HepG2 (cell line): Measurements from ENCODE around the gene CSF1R. TPM values are rescaled to one million over a fixed set of nuclear protein-coding genes. Genes with fewer than 3 reads are reported as not detected.

Experiments
- ATAC-seq: fragments of 200-7000 bp; cut with Tn5 transposase; 3 replicates; pipeline ENCODE4 v1.9.1; 2020; ENCODE audit warnings: mild to moderate bottlenecking, moderate library complexity
- BruUV-seq: library from RNA; stranded (reverse); fragments of 400-500 nt; replicated peaks from 2 replicates; lab custom pipeline; 2021; lab: Mats Ljungman, UMichigan
- CTCF ChIA-PET: fragments of 300-600 bp; formaldehyde crosslinking; extraction: SDS; loops from one replicate; lab custom pipeline; 2021; ENCODE audit warnings: low total read pairs, inconsistent platforms, low intra/inter-chr PET ratio; lab: Yijun Ruan, JAX
- POLR2A ChIA-PET: fragments of 350-600 bp; sonication (Branson Sonifier 250); formaldehyde crosslinking; loops from one replicate; lab custom pipeline; 2020; ENCODE audit warnings: antibody characterized with exemption, inconsistent platforms; lab: Yijun Ruan, JAX
- DNase-seq: peaks from one replicate; pipeline ENCODE4 v3.0.0-alpha.2; 2015; ENCODE audit warnings: low spot score
- FAIRE-seq: peaks from 3 replicates; lab custom pipeline; 2011; peaks lifted over from hg19 to GRCh38; lab: Jason Lieb, UNC
- H2AFZ ChIP-seq: one replicate; pipeline ENCODE4 v1.6.1; 2011; ENCODE audit warnings: low read length, inconsistent platforms
- H3K27ac ChIP-seq: fragments of 300-600 bp; 3 replicates; pipeline ENCODE4 v1.8.0; 2011; ENCODE audit warnings: mixed run types, mild to moderate bottlenecking, mixed read lengths, low read length, inconsistent platforms; ENCODE audit not compliant: insufficient read depth; ENCODE audit errors: extremely low read length
- H3K27me3 ChIP-seq, 2 experiments: fragments of 200-600 bp in 1 of 2; 2 replicates in 1 of 2; 3 replicates in 1 of 2; pipeline versions ENCODE4 v1.6.0 to v1.8.0; 2011; ENCODE audit warnings: low read length in 2 of 2, mild to moderate bottlenecking in 2 of 2, moderate library complexity in 2 of 2, inconsistent platforms in 1 of 2; ENCODE audit not compliant: insufficient read depth in 2 of 2, control insufficient read depth in 1 of 2
- H3K36me3 ChIP-seq, 2 experiments: fragments of 200-600 bp in 1 of 2; replicated peaks in 1 of 2; 2 replicates in 1 of 2; 3 replicates in 1 of 2; pipeline versions ENCODE4 v1.5.1 to v1.8.0; 2011; ENCODE audit warnings: low read length in 2 of 2, inconsistent platforms in 1 of 2; ENCODE audit not compliant: insufficient read depth in 2 of 2, control insufficient read depth in 1 of 2
- H3K4me1 ChIP-seq: 2 replicates; pipeline ENCODE4 v1.5.1; 2012; ENCODE audit warnings: low read length, inconsistent platforms; ENCODE audit not compliant: insufficient read depth
- H3K4me2 ChIP-seq: 2 replicates; pipeline ENCODE4 v1.6.0; 2011; ENCODE audit warnings: low read depth, low read length, inconsistent platforms
- H3K4me3 ChIP-seq, 3 experiments: fragments of 200-600 bp in 1 of 3; sonication (generic), shearing (Covaris generic) in 1 of 3; replicated peaks in 1 of 3; 2 replicates each; pipeline ENCODE4 v1.5.1; 2011 to 2016; ENCODE audit warnings: low read length in 3 of 3, inconsistent platforms in 2 of 3, low read depth in 2 of 3, mild to moderate bottlenecking in 2 of 3, control low read depth in 1 of 3, mixed read lengths in 1 of 3; ENCODE audit not compliant: insufficient read depth in 1 of 3
- H3K79me2 ChIP-seq: one replicate; pipeline ENCODE4 v1.6.1; 2011; ENCODE audit warnings: low read length, inconsistent platforms; ENCODE audit not compliant: insufficient read depth
- H3K9ac ChIP-seq: 2 replicates; pipeline ENCODE4 v1.6.0; 2011; ENCODE audit warnings: mild to moderate bottlenecking, low read depth, low read length, inconsistent platforms; ENCODE audit not compliant: insufficient read depth
- H3K9me3 ChIP-seq: 2 replicates; pipeline ENCODE4 v1.5.1; 2012; ENCODE audit warnings: mild to moderate bottlenecking, low read length
- H4K20me1 ChIP-seq: 2 replicates; pipeline ENCODE4 v1.6.0; 2011; ENCODE audit warnings: inconsistent platforms, mild to moderate bottlenecking, low read length, moderate library complexity; ENCODE audit not compliant: insufficient read depth
- NFE2L1 ChIP-seq: sonication (generic); formaldehyde crosslinking; IDR thresholded peaks from 2 replicates; pipeline ENCODE4 v1.4.0; 2020; ENCODE audit warnings: missing genetic modification reagents, mild to moderate bottlenecking, borderline replicate concordance
- NR1H2 ChIP-seq: sonication (generic); formaldehyde crosslinking; IDR thresholded peaks from 2 replicates; pipeline ENCODE4 v1.8.1; 2022; ENCODE audit warnings: low read depth, missing genetic modification reagents, borderline replicate concordance
- TBX2 ChIP-seq: sonication (generic); formaldehyde crosslinking; IDR thresholded peaks from 2 replicates; pipeline ENCODE4 v1.5.0; 2020; ENCODE audit warnings: missing genetic modification reagents, mild to moderate bottlenecking, borderline replicate concordance
- ZMYM4 ChIP-seq: sonication (generic); formaldehyde crosslinking; IDR thresholded peaks from 2 replicates; pipeline ENCODE4 v1.8.1; 2023; ENCODE audit warnings: mild to moderate bottlenecking, missing genetic modification reagents
- ZNF34 ChIP-seq: sonication (generic); formaldehyde crosslinking; IDR thresholded peaks from 2 replicates; pipeline ENCODE4 v1.4.0; 2020; ENCODE audit warnings: mild to moderate bottlenecking, missing genetic modification reagents, borderline replicate concordance
- ZNF431 ChIP-seq: sonication (generic); formaldehyde crosslinking; IDR thresholded peaks from 2 replicates; pipeline ENCODE4 v1.9.0; 2022; ENCODE audit warnings: missing genetic modification reagents, low read depth, mild to moderate bottlenecking, borderline replicate concordance
- ZNF563 ChIP-seq: sonication (generic); formaldehyde crosslinking; IDR thresholded peaks from 2 replicates; pipeline ENCODE4 v1.8.0; 2022; ENCODE audit warnings: mild to moderate bottlenecking, moderate library complexity, missing genetic modification reagents
- ZNF569 ChIP-seq: sonication (generic); formaldehyde crosslinking; IDR thresholded peaks from 2 replicates; pipeline ENCODE4 v1.5.0; 2020; ENCODE audit warnings: mild to moderate bottlenecking, missing genetic modification reagents, moderate library complexity, borderline replicate concordance
- ZNF607 ChIP-seq: sonication (generic); formaldehyde crosslinking; IDR thresholded peaks from 2 replicates; pipeline ENCODE4 v1.5.1; 2020; ENCODE audit warnings: missing genetic modification reagents, mild to moderate bottlenecking, borderline replicate concordance
- ZNF777 ChIP-seq: sonication (generic); formaldehyde crosslinking; IDR thresholded peaks from 2 replicates; pipeline ENCODE4 v1.4.0; 2020; ENCODE audit warnings: missing genetic modification reagents
- WGBS: methylation state at CpG from one replicate; pipeline ENCODE4 v1.1.6; 2017; ENCODE audit warnings: low lambda C conversion rate; 5-methylcytosine and 5-hydroxymethylcytosine counted together
- in situ Hi-C: cut with HindIII; loops from 2 replicates; pipeline ENCODE4 v1.10.0; 2017; ENCODE audit warnings: low pct_unique_long_range_greater_than_20kb; ENCODE audit not compliant: extremely low pct_ligation_motif_present
- intact Hi-C: fragments of 100-400 bp; cut with micrococcal nuclease; formaldehyde crosslinking; loops from one replicate; pipeline ENCODE4 v1.10.0; 2022; ENCODE audit not compliant: unreplicated experiment
- polyA plus RNA-seq, 8 experiments: library from polyadenylated mRNA; depleted of rRNA in 3 of 8; stranded (reverse) in 7 of 8; unstranded in 1 of 8; fragments of >200 nt; fragmentation: Illumina TruSeq in 4 of 8; extraction: Trizol in 4 of 8; gene quantifications; 2 replicates each; pipeline versions ENCODE4 v1.2.1 to v1.2.3, GENCODE V29; 2011 to 2016; ENCODE audit warnings: low read depth in 4 of 8, missing spikeins in 1 of 8, mixed read lengths in 1 of 8; ENCODE audit not compliant: insufficient read depth in 1 of 8
- total RNA-seq, 5 experiments: library from RNA; depleted of rRNA; stranded (reverse); fragments of >200 nt; fragmentation: Illumina TruSeq; extraction: Trizol; gene quantifications; 2 replicates each; pipeline ENCODE4 v1.2.3, GENCODE V29; 2016; ENCODE audit warnings: low read depth in 1 of 5
- TF ChIP-seq, protein P1 (sequence below): sonication (generic); formaldehyde crosslinking; IDR thresholded peaks from 2 replicates; pipeline ENCODE4 v1.5.0; 2020; ENCODE audit warnings: missing genetic modification reagents
- TF ChIP-seq, protein P2 (sequence below): sonication (generic); formaldehyde crosslinking; IDR thresholded peaks from 2 replicates; pipeline ENCODE4 v1.4.0; 2020; ENCODE audit warnings: missing genetic modification reagents, low read depth, mild to moderate bottlenecking, borderline replicate concordance
- TF ChIP-seq, protein P3 (sequence below): sonication (generic); formaldehyde crosslinking; IDR thresholded peaks from 2 replicates; pipeline ENCODE4 v1.4.0; 2020; ENCODE audit warnings: mild to moderate bottlenecking, missing genetic modification reagents

The CSF1R gene
- total and polyA plus RNA-seq, 2 of the 13 experiments (the other 11 are each of a cell fraction or from before 2014, with no cell fraction given), result 0.01 TPM; not detected in 1

DNA sequence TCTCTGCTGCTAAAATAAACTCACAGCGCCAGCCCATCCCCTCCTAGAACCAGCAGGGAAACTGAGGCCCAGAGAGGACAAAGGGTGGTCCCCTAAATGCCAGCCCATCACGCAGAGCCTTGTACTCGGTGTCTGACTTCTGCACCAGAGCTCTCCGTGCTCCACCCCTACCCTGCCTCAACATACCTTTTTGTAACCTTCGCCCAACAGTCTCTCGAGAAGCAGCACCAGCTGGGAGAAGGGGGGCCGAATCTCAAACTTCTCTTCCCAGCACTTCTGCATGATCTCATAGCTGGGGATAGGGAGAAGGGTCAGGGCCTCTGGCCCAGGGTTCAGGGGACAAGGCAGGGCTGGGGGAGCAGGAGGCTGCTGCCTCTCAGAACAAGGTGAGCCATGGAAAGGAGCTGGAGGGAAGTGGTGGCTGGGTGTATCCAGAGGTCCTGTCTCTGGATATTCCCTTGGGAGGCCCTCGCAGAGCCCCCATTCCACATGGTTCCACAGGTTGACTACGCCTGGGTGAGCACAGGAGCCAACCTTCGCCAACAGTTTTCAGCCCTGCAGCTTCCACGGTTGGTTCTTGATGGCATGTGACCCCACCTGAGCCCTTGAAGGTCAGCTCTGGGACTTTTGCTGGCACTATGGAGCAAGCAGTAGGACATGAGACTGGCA is 32.3 kb upstream of the CSF1R start:
- Histone ChIP-seq H3K4me2 (no peak overlapping the region), H3K4me1 (peaks cover 18% of the 10 kb centered on the region), H3K27me3 (no peaks in the 10 kb centered on the region), H3K4me3 (no peak overlapping the region), H3K27ac (no peak overlapping the region), H2AFZ (no peak overlapping the region), H3K36me3 (no peaks in the 10 kb centered on the region), H3K9me3 (no peaks in the 10 kb centered on the region), H3K79me2 (no peaks in the 10 kb centered on the region), H4K20me1 (no peaks in the 10 kb centered on the region), H3K9ac (no peak overlapping the region)
- intact Hi-C loops (no loop called here), in situ Hi-C loops (no loop called here)
- no TSS peak for BruUV-seq
- ChIA-PET CTCF (no interaction called here), POLR2A (no interaction called here)
- FAIRE-seq, result no peak
- TF ChIP-seq ZNF777 (no peak), TBX2 (CRISPR knock-in tag) (no peak), ZMYM4 (CRISPR knock-in tag) (no peak), NFE2L1 (CRISPR knock-in tag) (no peak), ZNF569 (CRISPR knock-in tag) (no peak), NR1H2 (CRISPR knock-in tag) (no peak), ZNF34 (CRISPR knock-in tag) (no peak), ZNF431 (CRISPR knock-in tag) (no peak), ZNF563 (CRISPR knock-in tag) (no peak), ZNF607 (CRISPR knock-in tag) (no peak)
- TF ChIP-seq, protein P1, sequence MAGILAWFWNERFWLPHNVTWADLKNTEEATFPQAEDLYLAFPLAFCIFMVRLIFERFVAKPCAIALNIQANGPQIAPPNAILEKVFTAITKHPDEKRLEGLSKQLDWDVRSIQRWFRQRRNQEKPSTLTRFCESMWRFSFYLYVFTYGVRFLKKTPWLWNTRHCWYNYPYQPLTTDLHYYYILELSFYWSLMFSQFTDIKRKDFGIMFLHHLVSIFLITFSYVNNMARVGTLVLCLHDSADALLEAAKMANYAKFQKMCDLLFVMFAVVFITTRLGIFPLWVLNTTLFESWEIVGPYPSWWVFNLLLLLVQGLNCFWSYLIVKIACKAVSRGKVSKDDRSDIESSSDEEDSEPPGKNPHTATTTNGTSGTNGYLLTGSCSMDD, result no peak
- TF ChIP-seq, protein P2, sequence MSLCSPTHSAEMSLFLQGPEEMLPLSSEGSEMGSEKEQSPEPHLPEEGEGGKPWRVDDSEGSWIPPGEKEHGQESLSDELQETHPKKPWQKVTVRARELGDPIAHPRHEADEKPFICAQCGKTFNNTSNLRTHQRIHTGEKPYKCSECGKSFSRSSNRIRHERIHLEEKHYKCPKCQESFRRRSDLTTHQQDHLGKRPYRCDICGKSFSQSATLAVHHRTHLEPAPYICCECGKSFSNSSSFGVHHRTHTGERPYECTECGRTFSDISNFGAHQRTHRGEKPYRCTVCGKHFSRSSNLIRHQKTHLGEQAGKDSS (CRISPR knock-in tag), result no peak
- TF ChIP-seq, protein P3, sequence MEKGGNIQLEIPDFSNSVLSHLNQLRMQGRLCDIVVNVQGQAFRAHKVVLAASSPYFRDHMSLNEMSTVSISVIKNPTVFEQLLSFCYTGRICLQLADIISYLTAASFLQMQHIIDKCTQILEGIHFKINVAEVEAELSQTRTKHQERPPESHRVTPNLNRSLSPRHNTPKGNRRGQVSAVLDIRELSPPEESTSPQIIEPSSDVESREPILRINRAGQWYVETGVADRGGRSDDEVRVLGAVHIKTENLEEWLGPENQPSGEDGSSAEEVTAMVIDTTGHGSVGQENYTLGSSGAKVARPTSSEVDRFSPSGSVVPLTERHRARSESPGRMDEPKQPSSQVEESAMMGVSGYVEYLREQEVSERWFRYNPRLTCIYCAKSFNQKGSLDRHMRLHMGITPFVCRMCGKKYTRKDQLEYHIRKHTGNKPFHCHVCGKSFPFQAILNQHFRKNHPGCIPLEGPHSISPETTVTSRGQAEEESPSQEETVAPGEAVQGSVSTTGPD (CRISPR knock-in tag), result no peak
- ATAC-seq, result no peak
- no peak for DNase-seq
- 82% methylated on average over 10 of the region's 11 CpGs for WGBS
